GM19452 (cell line): ENCODE results near the gene GSTA5.
"Not testable (repeated sequence)": the region's sequence is repeated elsewhere in the genome, so short reads cannot be mapped to it uniquely, and the experiment has no call there.

Experiments used
- ATAC-seq: cut with Tn5 transposase; IDR thresholded peaks from one replicate; pipeline ENCODE4 v1.9.1; 2021; ENCODE audit not compliant: unreplicated experiment

Gene GSTA5

DNA sequence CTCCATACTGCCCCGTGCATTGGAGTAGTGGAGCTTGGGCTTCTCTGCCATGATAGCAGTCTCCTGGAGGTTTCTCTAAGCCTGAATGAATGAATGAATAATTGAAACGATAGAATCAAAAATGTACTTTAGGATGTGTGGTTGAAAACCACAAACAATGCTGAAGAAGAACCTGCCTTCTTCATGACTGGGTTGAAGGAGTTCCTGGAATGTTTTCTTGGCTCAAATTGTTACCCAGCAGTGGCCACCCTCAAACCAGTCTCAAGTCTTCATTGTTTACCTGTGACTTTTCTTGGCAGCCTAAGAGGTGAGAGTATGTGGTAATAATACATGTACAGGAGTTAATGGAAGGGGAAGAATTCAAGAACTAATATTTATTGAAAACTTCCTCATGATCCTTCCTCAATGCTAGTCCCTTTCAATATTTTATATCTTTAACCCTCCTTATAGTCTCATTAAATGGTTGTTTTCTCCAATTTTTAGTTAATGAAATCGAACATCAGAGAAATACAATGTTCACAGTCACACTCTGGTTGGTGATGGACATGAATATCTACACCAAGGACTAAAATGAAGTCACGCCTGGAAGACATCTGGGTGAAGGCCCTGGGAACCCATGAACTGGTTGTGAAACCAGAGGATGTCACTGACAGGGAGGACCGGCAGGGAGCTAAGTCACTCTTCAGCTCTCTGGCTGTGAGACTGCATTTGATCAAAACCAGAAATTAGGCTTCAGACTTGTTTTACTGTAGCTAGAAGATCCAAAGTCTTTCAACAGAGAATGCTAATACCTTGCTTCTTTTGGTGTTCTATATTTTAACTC lies at the start of gene GSTA5:
GSTA5 (minus strand) TSS at position 51 of the 823 bp plus-strand sequence.
- ATAC-seq, result no peak

- ATAC-seq, result no peak
Measured at GRCh38 chr6:52890018-52890417, 49.4 kb upstream of the GSTA5 start.

GRCh38 chr6:52887910-52888524 lies 47.4 kb upstream of the GSTA5 start:
- ATAC-seq, result no peak

DNA sequence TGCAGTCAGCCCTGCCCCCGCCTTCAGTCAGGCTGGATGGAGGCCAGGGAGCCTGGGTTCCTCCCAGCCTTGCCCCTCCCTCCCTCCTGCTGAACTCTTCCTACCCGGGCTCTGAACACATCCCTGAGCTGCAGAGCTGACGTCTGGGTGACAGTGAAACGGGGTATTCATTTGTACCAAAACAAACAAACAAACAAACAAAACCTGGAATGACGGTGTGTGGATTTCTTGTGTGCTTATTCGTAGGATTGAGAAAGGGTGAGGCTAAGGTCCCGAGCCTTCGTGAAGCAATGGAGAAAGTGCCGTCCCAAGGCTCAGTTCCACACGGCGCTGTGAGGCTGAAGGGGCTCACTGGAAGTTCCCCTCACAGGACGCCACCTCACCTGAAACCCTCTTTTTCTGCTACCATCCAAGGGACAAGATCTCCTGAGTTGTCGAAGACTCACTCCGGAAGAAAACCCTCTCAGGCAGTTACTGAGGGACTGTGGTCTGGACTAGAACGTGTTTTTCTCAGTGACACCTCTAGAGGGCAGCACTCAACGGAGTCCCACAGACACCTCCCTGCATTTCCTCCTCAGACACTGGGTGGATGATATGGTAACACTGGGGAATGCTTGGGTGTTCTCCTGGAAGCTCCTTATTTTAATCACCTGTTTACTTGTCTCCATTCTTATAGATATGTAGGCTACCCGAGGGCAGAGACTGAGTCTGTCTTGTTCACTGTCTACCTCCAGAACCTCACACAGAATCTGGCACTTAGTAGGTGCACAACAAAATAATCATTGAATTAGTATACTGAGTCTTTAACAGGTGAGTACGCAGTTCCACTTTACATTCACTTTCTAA lies 41.6 kb upstream of the GSTA5 start:
- ATAC-seq, result peak; percentile 99

DNA sequence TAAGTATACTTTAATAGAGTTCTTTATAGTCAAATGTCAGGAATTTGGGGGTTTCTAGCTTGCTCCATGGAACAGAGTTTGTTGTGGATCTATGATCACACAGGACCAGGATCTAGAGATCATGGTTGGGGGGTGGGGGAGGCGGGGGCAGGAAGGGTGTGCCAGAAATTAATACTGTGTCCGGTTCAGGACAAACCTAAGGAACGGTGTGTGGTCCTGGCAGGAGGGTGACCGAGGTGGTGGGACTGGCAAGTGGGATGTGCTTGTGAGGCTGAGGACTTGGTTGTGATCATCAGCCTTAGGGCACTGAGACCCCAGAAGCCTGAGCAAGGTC lies 41.0 kb upstream of the GSTA5 start:
- no peak for ATAC-seq

DNA sequence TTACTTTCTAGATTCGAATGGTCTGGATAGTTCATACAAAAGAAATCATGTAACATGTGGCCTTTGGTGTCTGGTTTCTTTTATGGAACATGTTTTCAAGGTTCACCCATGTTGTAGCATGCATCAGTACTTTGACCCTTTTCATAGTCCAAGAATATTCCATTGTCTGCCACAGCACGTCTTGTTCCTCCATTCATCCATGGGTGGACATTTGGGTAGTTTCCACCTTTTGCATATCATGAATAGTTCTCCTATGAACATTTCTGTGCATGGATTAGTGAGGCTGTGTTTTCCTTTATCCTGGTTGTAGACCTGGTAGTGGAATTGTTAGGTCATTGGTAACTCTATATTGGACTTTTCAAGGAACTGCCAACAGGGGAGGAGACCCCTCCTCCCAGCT lies 37.2 kb upstream of the GSTA5 start:
- no peak for ATAC-seq

DNA sequence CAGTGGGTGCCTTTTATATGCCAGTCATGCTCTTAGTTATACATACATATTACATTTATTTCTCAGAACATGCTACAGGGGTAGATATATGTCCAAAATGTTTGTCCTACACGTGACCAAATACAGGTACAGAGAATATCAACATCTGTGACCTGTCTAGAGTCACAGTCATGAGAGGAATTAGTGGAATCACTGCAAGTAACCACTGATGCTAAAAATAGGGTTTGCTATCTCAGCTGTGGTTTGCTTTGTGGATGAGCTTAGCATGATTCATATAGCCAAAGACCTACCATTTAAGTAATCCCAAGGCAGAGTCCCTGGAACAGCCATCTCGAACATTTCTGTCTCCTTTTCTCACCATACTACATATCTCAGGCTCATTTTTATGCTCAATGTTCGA lies 36.6 kb upstream of the GSTA5 start:
- no peak for ATAC-seq

DNA sequence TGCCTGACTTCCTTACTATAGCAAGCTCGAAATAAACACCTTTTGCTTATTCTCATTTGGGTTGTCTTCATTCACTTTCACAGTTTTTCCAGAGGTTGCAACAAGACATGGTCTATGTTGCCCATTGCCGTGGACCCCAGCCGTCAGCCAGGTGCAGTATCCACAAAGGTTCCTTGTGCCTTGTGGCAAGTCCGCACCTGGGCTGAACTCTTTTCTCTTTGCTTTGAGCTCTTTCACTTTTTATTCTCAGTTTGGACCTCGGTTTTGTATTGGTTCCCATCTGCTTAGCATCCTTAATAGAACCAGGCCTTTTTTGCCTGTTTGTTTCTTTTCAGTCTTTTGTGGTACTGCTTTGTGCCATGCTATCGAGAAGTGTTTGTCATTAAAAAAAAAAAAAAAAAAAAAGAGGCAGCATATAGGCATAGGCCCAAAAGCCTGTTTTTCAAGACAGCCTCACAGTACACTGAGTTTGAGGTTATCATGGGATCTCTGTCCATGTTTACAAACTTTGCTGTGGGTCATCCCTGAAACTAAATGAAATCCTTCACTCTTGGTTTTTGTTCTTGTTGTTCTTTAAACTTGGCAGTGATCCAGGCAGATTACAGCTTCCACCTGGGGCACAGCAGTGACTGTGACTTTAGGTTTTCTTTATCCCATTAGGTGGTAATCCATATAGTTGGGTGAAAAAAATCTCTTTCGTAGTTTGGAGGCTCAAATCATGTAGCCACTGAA lies 35.6 kb upstream of the GSTA5 start:
- ATAC-seq, result no peak

GRCh38 chr6:52872031-52872430 lies 31.4 kb upstream of the GSTA5 start:
- ATAC-seq, result no peak

- no peak for ATAC-seq
Measured at GRCh38 chr6:52871621-52872020, 31.0 kb upstream of the GSTA5 start.

GRCh38 chr6:52870335-52871091 lies 29.9 kb upstream of the GSTA5 start:
- not testable (repeated sequence) for ATAC-seq

- not testable (repeated sequence) for ATAC-seq
Measured at GRCh38 chr6:52868899-52869298, 28.3 kb upstream of the GSTA5 start.

DNA sequence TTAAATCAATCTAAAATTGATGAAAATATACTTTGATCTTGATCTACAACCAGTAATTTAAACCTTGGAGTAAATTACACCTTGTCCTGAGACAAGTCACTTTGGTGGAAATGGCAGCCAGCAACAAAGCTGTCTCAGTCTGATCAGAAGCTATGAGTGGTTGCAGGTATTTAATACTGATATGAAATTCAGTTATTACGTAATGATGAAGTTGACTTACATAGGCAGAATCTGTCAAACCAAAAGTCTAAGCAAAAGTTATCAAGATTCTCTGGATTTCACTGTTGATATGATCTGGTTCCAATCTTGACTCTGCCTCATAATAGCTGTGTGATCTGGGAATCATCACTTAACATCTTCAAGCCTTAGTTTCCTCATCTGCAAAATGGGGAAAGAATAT lies 27.6 kb upstream of the GSTA5 start:
- ATAC-seq, result no peak

DNA sequence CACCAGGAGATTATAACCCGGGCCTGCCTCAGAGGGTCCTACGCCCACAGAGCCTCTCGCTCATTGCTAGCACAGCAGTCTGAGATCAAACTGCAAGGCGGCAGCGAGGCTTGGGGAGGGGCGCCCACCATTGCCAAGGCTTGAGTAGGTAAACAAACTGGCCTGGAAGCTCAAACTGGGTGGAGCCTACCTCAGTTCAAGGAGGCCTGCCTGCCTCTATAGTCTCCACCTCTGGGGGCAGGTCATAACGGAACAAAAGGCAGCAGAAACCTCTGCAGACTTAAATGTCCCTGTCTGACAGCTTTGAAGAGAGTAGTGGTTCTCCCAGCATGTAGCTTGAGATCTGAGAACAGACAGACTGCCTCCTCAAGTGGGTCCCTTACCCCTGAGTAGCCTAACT lies 20.5 kb upstream of the GSTA5 start:
- ATAC-seq, result not testable (repeated sequence)

DNA sequence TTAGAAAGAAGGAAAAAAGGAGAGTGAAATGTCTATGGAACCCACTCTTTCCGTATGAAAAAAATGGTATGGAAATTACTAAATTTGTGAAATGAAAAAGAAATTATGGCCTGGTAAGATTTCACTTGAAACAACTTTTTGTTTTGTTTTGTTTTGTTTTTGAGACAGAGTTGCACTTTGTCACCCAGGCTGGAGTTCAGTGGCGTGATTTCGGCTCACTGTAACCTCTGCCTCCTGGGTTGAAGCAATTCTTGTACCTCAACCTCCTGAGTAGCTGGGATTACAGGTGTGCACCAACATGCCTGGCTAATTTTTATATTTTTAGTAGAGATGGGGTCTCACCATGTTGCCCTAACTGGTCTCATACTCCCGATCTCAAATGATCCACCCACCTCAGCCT lies 17.8 kb upstream of the GSTA5 start:
- ATAC-seq, result no peak

GRCh38 chr6:52856137-52856536 lies 15.5 kb upstream of the GSTA5 start:
- not testable (repeated sequence) for ATAC-seq

DNA sequence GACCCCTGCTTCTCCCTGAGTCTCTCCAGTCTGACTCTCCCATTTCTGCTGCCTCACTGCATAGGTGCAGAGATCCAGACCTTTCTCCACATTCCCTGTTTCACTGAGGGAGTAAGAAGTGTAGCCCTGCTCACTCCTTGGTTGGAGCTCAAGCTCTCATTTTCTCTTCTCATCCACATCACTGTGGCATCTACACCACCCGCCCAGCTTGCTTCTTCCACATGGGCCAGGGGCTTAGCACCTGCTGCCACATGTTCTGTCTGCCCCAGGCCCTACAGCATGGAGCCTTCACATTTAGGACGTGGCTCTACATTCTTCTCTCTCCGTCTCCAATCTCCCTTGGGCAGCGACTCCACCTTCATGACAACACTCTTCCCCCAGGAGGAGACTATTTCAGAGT lies 8.5 kb upstream of the GSTA5 start:
- no peak for ATAC-seq

GRCh38 chr6:52846002-52846401 lies 5.4 kb upstream of the GSTA5 start:
- ATAC-seq, result no peak

- ATAC-seq, result no peak
Measured at GRCh38 chr6:52843605-52844004, 3.0 kb upstream of the GSTA5 start.
